ENCODE results near the gene LCNL1.

LCNL1 gene

GRCh38 chr9:136960212-136960937 lies 22.4 kb upstream of the LCNL1 start:
- no peak for DNase-seq

- no peak for DNase-seq
Measured at GRCh38 chr9:136960938-136961275, 21.9 kb upstream of the LCNL1 start.

DNA sequence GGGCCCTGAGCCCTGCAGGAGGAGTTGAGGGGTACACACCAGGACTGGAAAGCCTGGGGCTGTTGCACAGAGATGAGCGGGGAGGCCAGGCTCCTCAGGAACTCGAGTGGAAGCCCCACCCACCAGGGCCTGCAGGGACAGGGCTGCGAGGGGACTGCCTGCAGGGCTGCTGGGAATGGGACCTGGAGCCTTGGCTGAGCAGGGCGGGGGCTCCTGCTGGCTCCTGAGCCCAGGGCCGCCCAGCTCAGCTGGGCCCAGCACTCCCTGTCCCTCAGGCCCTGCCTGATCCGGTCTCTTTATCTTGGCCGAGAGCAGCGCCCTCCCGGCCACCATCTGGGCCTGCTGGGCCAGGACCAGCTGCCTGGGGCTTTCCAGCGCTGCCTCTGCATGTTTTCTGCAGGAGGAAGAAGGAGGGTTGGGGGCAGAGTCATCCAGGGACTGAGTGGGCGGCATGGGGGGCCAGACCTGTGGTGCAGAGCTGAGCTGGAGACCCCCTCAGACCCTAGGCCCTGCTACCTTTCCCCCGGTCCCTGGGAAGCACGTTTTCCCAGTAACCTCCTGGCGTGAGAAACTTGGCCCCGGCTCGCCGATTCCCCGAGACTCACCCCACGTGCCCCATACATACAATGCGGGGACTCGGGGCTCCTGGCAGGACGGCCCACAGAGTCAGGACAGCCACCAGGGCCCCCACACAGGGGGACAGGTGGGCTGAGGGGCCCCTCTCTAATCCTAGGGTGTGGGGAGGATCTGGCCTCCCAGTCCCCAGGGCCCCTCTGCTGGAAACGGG lies 21.3 kb upstream of the LCNL1 start:
- no peak for DNase-seq

DNA sequence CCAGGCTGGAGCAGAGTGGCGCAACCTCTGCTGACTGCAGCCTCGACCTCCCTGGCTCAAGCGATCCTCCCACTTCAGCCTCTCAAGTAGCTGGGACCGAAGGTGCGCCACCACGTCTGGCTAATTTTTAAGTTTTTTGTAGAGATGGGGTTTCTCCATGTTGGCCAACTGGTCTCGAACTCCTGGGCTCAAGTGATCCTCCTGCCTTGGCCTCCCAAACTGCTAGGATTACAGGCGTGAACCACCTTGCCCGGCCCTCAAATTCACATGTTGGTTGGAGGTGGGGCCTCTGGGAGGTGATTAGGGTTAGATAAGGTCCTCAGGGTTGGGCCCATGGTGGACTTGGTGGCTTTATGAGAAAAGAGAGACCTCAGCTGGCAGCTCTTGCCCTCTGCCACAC lies 20.6 kb upstream of the LCNL1 start:
- no peak for DNase-seq

GRCh38 chr9:136962701-136963248 lies 20.0 kb upstream of the LCNL1 start:
- no peak for DNase-seq

DNA sequence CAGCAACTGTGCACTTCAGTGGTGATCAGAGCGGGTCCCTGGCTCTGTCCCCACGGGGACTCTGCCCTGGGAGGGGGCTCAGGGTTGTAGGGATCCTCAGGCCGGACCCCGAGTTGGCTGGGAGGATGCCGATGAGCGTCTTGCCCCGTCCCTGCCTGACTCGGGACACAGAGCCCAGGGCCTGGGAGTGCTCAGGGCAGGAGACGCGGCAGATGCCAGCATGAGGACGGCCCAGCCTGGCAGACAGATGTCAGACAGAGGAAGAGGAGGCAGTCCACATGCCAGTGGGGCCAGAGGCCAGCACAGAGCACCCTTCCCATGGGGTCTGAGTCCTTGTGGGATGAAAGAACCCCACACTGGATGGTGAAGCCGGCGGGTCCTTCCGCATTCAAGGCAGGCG lies 19.5 kb upstream of the LCNL1 start:
- no peak for DNase-seq

GRCh38 chr9:136963751-136964150 lies 19.0 kb upstream of the LCNL1 start:
- DNase-seq: no peak

DNA sequence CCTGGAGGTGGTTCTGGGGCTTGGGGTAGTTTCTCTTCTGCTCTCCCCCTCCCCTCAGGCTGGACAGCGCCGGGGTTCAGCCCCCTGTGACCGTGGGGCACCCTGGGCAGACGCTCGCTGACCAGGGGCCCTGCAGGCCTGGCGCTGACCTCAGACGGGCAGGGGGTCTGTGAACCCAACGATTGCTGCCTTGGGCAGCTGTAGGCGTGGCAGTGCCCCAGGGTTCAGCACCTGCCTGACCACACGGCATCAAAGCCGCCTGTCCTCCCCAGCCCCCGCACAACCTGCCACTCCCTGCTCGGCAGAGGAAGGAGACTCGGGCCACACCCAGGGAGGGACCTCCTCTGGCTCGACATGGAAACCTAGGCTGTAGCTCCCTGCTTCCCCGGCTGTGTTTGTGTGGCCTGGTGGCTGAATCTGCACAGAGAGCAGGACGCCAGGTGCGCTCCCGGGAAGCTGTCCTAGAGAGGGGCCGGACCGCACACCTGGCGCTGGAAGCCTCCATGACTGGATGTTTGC lies 18.6 kb upstream of the LCNL1 start:
- no peak for DNase-seq

GRCh38 chr9:136964833-136965422 lies 17.9 kb upstream of the LCNL1 start:
- DNase-seq: no peak

- DNase-seq: no peak
Measured at GRCh38 chr9:136965771-136966484, 16.9 kb upstream of the LCNL1 start.

DNA sequence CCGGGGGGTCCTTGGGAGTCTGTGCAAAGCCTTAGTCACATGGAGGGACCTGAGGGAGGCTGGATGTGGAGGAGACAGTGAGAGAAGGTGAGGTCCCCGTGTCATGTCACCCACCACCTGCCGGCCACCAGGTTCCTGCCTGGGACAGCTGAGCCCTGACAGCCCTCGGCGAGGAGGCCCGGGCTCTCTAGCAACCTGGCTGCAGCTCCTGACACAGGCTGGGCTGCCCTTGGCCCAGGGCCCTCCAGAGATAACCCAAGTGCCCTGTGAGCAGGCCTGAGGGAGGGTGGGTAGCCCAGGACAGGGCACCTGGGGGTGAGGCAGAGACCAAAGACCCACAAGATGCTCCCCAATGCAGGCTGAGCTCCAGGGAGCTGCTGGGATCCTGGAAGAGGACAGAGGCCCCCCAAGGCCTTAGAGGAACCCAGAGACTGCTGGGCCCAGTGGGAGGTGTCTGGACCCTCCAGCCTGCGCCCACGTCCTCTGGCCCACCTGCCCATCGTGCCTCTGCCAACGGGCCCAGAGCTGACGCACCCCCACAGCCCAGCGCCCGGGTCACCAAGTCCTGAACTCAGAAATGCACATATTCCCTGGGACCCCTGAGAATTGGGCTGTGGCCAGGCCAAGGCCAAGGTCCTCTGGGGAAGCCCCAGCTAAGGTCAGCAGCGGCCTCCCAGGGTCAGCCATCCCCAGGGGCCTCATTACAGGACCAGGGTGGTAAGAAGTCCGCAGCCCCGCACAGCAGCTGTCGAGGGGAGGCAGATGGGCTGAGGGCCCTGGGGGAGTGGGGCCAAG lies 14.3 kb upstream of the LCNL1 start:
- DNase-seq: no peak

DNA sequence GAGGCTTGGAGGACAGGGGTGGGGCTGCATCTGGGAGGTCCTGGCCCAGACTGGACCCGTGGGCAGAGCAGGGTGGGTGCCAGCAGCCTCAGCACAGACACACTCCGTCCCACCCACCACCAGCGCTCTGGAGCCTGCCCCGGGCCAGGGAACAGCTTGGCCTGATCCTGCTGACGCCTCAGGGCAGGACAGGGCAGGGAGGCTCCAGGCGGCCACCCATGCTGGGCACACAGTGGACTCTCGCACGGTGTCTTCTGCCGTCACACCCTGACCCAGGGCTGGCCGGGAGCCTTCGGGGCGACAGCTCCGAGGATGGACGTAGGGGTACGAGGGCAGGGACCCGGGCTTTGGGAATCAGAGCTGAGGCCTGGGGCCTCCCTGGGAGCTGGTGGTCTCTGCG lies 13.6 kb upstream of the LCNL1 start:
- DNase-seq: no peak

GRCh38 chr9:136969774-136970173 lies 13.0 kb upstream of the LCNL1 start:
- DNase-seq: no peak

- DNase-seq: no peak
Measured at GRCh38 chr9:136970361-136970760, 12.4 kb upstream of the LCNL1 start.

DNA sequence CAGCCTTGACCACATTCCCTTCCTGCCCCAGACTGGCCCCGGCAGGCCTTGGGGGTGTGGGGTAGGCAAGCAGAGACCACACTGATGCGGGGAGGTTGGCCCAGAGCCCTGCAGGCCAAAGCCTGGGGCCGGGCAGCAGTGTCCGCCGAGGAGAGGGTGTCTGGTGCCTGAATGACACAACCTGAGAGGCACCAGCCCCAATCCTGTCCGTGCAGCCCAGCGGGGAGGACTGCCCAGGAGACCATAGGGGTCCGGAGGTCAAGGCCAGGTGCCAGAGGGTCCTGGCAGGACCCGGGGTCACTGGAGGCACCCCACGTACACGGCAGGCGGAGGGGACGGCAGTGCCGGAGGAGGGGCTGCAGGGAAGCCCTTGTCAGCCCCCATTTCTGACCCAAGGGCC lies 11.0 kb upstream of the LCNL1 start:
- no peak for DNase-seq

GRCh38 chr9:136972335-136972734 lies 10.5 kb upstream of the LCNL1 start:
- DNase-seq: no peak

DNA sequence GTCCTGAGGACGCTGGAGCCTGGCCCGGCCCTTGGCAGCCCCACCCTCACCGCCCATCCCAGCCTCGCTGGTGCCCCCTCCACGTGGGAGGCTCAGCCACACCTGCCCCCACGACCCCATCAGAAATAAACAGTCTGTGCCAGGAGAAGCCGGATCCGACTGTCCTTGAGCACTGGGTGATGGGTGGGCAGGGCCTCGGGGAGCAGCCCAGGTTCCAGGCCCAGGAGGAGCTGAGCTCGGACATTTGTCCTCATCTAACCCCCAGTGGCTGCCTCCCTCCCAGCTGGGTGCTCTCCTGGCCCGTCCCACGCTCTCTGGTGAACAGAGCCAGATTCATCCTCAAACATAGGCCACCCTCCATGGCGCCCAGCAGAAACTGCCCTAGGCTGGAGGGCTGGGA lies 10.1 kb upstream of the LCNL1 start:
- no peak for DNase-seq

- DNase-seq: no peak
Measured at GRCh38 chr9:136973618-136974617, 8.9 kb upstream of the LCNL1 start.

DNA sequence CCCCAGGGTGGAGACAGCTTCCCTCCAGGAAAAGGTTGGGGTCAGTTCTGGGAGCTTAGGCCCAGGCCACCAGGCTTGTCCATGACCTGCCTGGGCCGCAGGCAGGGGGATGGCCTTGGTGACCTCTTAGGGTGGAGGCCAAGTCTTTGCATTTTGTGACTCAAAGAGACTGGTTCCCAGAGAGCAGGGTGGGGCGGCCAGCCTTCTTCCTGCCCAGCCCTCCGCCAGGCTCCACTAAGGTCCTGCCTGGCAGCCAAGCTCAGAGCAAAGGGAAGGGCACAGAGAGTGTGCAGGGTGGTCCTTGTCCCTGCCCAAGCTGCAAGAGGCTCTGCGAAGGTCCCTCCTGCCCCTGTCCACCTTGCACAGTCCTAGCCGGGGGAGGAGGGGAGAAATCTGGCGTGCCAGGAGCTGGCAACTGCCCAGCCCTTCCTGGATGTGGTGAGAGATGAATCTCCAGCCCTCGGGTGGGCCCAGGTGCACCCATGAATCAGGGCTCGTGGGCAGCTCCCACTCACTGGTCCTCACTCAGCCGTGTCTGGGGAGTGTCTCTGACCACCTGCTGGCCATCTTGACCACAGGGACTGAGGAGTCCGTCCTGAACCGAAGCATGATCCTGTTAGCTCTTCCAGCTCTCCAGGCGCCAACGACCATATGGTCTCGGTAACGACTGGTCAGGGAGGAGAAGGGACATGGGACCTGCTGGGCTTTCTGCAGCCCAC lies 7.8 kb upstream of the LCNL1 start:
- DNase-seq: no peak

DNA sequence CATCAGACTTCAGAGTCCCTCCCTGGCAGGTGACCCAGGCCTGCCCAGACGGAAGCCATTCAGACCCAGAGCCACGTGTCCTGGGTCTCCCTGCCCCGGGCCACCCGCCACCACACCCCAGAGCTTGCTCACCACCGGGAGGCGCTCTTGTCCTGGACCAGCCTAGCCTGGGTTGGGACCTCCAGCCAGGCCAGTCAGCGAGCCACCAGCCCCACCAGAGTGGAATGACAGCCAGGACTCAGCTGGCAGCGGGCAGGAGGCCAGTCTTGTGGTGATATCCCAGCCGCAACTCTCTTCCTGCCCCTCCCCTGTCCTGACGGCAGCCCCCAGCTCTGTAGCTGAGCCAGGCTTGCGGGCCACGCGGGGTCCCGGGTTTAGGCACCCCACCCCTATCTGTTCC lies 7.1 kb upstream of the LCNL1 start:
- DNase-seq: no peak

Measured in NCI-H1436 (cell line).